Stimulated activated CD8-positive, alpha-beta memory T cell treated with anti-CD3 and anti-CD28 coated beads, Interleukin-12 subunit alpha, Interleukin-12 subunit beta, amount 100 ng/mL, for 1 hour (primary cell): Measurements from ENCODE around the gene TPK1.
"Not testable (repeated sequence)": the region's sequence is repeated elsewhere in the genome, so short reads cannot be mapped to it uniquely, and the experiment has no call there.

Source experiments
- DNase-seq: peaks from one replicate; pipeline ENCODE4 v3.0.0-alpha.2; 2020; ENCODE audit warnings: low read depth

TPK1 gene

GRCh38 chr7:144629598-144629997 lies 206.3 kb downstream of the TPK1 start:
- DNase-seq, result no peak

GRCh38 chr7:144629011-144629410 lies 206.8 kb downstream of the TPK1 start:
- DNase-seq, result no peak

- no peak for DNase-seq
These were observed 207.7 kb downstream of the TPK1 start for GRCh38 chr7:144628176-144628575.

GRCh38 chr7:144622745-144623144 lies 213.1 kb downstream of the TPK1 start:
- DNase-seq, result no peak

- no peak for DNase-seq
These were observed 229.6 kb downstream of the TPK1 start for GRCh38 chr7:144606261-144606660.

GRCh38 chr7:144596953-144597352 lies 238.9 kb downstream of the TPK1 start:
- DNase-seq, result no peak

- DNase-seq, result no peak
These were observed 241.3 kb downstream of the TPK1 start for GRCh38 chr7:144594580-144594979.

GRCh38 chr7:144588559-144589051 lies 247.2 kb downstream of the TPK1 start:
- no peak for DNase-seq

GRCh38 chr7:144587701-144588100 lies 248.2 kb downstream of the TPK1 start:
- DNase-seq, result no peak

- DNase-seq, result no peak
These were observed 251.1 kb downstream of the TPK1 start for GRCh38 chr7:144584726-144585125.

- DNase-seq, result no peak
These were observed 256.2 kb downstream of the TPK1 start for GRCh38 chr7:144579687-144580086.

GRCh38 chr7:144575456-144575855 lies 260.4 kb downstream of the TPK1 start:
- DNase-seq, result no peak

GRCh38 chr7:144574753-144575152 lies 261.1 kb downstream of the TPK1 start:
- not testable (repeated sequence) for DNase-seq

- DNase-seq, result no peak
These were observed 267.6 kb downstream of the TPK1 start for GRCh38 chr7:144568233-144568632.

- DNase-seq, result no peak
These were observed 270.3 kb downstream of the TPK1 start for GRCh38 chr7:144565586-144565985.

- DNase-seq, result no peak
These were observed 286.0 kb downstream of the TPK1 start for GRCh38 chr7:144549861-144550260.

GRCh38 chr7:144548556-144548955 lies 287.3 kb downstream of the TPK1 start:
- no peak for DNase-seq

GRCh38 chr7:144547888-144548287 lies 288.0 kb downstream of the TPK1 start:
- DNase-seq, result no peak

- no peak for DNase-seq
These were observed 289.1 kb downstream of the TPK1 start for GRCh38 chr7:144546782-144547181.

- DNase-seq, result no peak
These were observed 290.5 kb downstream of the TPK1 start for GRCh38 chr7:144545330-144545729.

GRCh38 chr7:144534655-144535395 lies 301.0 kb downstream of the TPK1 start:
- no peak for DNase-seq

GRCh38 chr7:144534196-144534595 lies 301.7 kb downstream of the TPK1 start:
- no peak for DNase-seq

- DNase-seq, result no peak
These were observed 304.7 kb downstream of the TPK1 start for GRCh38 chr7:144531181-144531580.

GRCh38 chr7:144529269-144529926 lies 306.5 kb downstream of the TPK1 start:
- DNase-seq, result no peak
